Heart left ventricle (tissue), 13 donors: Measurements from ENCODE around the gene MPZL1.

Experiments used
- POLR2A ChIP-seq, 2 donors: fragments of 450-650 bp; IDR thresholded peaks; one replicate each; pipeline ENCODE4 v1.6.1; 2017; ENCODE audit warnings: antibody characterized with exemption in 2 of 2, mild to moderate bottlenecking in 2 of 2, moderate library complexity in 2 of 2
- TF ChIP-seq, protein P1 (sequence below), 12 donors: fragments of 200-600 bp; sonication (generic) in 4 of 12; IDR thresholded peaks; one replicate each; pipeline versions ENCODE4 v1.5.0 to v1.8.0; 2018 to 2022; ENCODE audit warnings: antibody characterized with exemption in 12 of 12, mild to moderate bottlenecking in 5 of 12
- donor health status: ischemic (EF 13 %, LVEDD 7.1; RV severe dilation, severe dysfunction).
- donor health status: DM: no; HTN: yes; CAD: no.
- donor health status: DM: no; HTN: no; CAD: no.
- donor health status: ischemic (EF 25% LVEDD 6.9; RV normal size, moderate dysfunction).
- donor health status: ischemic (EF 25% LVEDD 5.7; RV mildly dilated, moderate dysfunction).
- donor health status: ischemic (EF 35%, LVEDD 5.7; RV mildly dilated, moderate dysfunction).
- donor health status: nonischemic (EF 11% LVEDD 7.7; RV severe dilation, severe dysfunction).
- donor health status: DM: yes; HTN: yes; CAD: no.
- donor health status: PGD.
- donor health status: ischemic (EF 29% LVEDD 5.4; RV normal size, mild dysfunction).
- donor health status: nonischemic (EF 23%, LVEDD 6.1; RV moderate dilation, normal function).

GRCh38 chr1:167744901-167745300 lies 23.1 kb downstream of the MPZL1 start:
- TF ChIP-seq, protein P1, sequence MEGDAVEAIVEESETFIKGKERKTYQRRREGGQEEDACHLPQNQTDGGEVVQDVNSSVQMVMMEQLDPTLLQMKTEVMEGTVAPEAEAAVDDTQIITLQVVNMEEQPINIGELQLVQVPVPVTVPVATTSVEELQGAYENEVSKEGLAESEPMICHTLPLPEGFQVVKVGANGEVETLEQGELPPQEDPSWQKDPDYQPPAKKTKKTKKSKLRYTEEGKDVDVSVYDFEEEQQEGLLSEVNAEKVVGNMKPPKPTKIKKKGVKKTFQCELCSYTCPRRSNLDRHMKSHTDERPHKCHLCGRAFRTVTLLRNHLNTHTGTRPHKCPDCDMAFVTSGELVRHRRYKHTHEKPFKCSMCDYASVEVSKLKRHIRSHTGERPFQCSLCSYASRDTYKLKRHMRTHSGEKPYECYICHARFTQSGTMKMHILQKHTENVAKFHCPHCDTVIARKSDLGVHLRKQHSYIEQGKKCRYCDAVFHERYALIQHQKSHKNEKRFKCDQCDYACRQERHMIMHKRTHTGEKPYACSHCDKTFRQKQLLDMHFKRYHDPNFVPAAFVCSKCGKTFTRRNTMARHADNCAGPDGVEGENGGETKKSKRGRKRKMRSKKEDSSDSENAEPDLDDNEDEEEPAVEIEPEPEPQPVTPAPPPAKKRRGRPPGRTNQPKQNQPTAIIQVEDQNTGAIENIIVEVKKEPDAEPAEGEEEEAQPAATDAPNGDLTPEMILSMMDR (IDR thresholded peaks at IDR 0.05), result no peak
- TF ChIP-seq POLR2A (IDR thresholded peaks at IDR 0.05), result no peak
